ENCODE measurements around the gene TMEM51.

TMEM51 gene

GRCh38 chr1:15212954-15213291 lies 59.4 kb downstream of the TMEM51 start:
- H3K9me2 ChIP-seq (replicated peaks; ENCODE audit: control insufficient read depth, low read length): no peaks in the 10 kb centered on the region
- H3K36me3 ChIP-seq (ENCODE audit: control insufficient read depth, low read length): no peaks in the 10 kb centered on the region
- H3K27ac ChIP-seq (ENCODE audit: low read depth, low read length): no peak overlapping the region
- H3K4me1 ChIP-seq (ENCODE audit: control insufficient read depth, low read length): no peaks in the 10 kb centered on the region
- H3K9me3 ChIP-seq (ENCODE audit: control insufficient read depth, insufficient read depth, low read length): no peaks in the 10 kb centered on the region
- H3K79me2 ChIP-seq (ENCODE audit: control insufficient read depth, low read length): no peaks in the 10 kb centered on the region
- H3F3A ChIP-seq (ENCODE audit: control insufficient read depth, insufficient read depth): no peaks in the 10 kb centered on the region
- no peak overlapping the region for H3K4me2 ChIP-seq (ENCODE audit: low read length)
- H4K20me1 ChIP-seq (ENCODE audit: control insufficient read depth, insufficient read depth, low read depth, low read length): no peaks in the 10 kb centered on the region
- no peak overlapping the region for H3K4me3 ChIP-seq (ENCODE audit: low read length)
- no peak for TF ChIP-seq CTCF (IDR thresholded peaks at IDR 0.05; ENCODE audit: low read depth, low read length, poor library complexity, severe bottlenecking)
- no peak for TF ChIP-seq EZH2phosphoT487 (IDR thresholded peaks at IDR 0.05; ENCODE audit: borderline replicate concordance, low read length)
- peaks cover 4% of the 10 kb centered on the region; the same call in 1 of the 2 replicates for H3K27me3 ChIP-seq (ENCODE audit: control insufficient read depth, low read length)

GRCh38 chr1:15213341-15213821 lies 59.8 kb downstream of the TMEM51 start:
- H3K4me2 ChIP-seq (ENCODE audit: low read length): no peak overlapping the region
- H3K27ac ChIP-seq (ENCODE audit: low read depth, low read length): no peak overlapping the region

GRCh38 chr1:15214527-15214926 lies 61.0 kb downstream of the TMEM51 start:
- no peaks in the 10 kb centered on the region for H3K4me1 ChIP-seq (ENCODE audit: control insufficient read depth, low read length)
- H3K79me2 ChIP-seq (ENCODE audit: control insufficient read depth, low read length): no peaks in the 10 kb centered on the region
- no peaks in the 10 kb centered on the region for H3K9me3 ChIP-seq (ENCODE audit: control insufficient read depth, insufficient read depth, low read length)
- no peak overlapping the region for H3K4me2 ChIP-seq (ENCODE audit: low read length)
- H3K27me3 ChIP-seq (ENCODE audit: control insufficient read depth, low read length): peaks cover 4% of the 10 kb centered on the region; the same call in 1 of the 2 replicates
- no peaks in the 10 kb centered on the region for H3K9me2 ChIP-seq (replicated peaks; ENCODE audit: control insufficient read depth, low read length)
- H3F3A ChIP-seq (ENCODE audit: control insufficient read depth, insufficient read depth): no peaks in the 10 kb centered on the region
- no peaks in the 10 kb centered on the region for H3K36me3 ChIP-seq (ENCODE audit: control insufficient read depth, low read length)
- H3K27ac ChIP-seq (ENCODE audit: low read depth, low read length): no peak overlapping the region
- H4K20me1 ChIP-seq (ENCODE audit: control insufficient read depth, insufficient read depth, low read depth, low read length): no peaks in the 10 kb centered on the region
- TF ChIP-seq CTCF (IDR thresholded peaks at IDR 0.05; ENCODE audit: low read depth, low read length, poor library complexity, severe bottlenecking): no peak
- no peak for TF ChIP-seq EZH2phosphoT487 (IDR thresholded peaks at IDR 0.05; ENCODE audit: borderline replicate concordance, low read length)
- no peak overlapping the region for H3K4me3 ChIP-seq (ENCODE audit: low read length)

More at GRCh38 chr1:15213341-15213821, 59.8 kb downstream of the TMEM51 start:
- no peaks in the 10 kb centered on the region for H3F3A ChIP-seq (ENCODE audit: control insufficient read depth, insufficient read depth)
- H3K4me1 ChIP-seq (ENCODE audit: control insufficient read depth, low read length): no peaks in the 10 kb centered on the region
- H3K27me3 ChIP-seq (ENCODE audit: control insufficient read depth, low read length): peaks cover 4% of the 10 kb centered on the region; the same call in 1 of the 2 replicates
- no peak for TF ChIP-seq EZH2phosphoT487 (IDR thresholded peaks at IDR 0.05; ENCODE audit: borderline replicate concordance, low read length)
- TF ChIP-seq CTCF (IDR thresholded peaks at IDR 0.05; ENCODE audit: low read depth, low read length, poor library complexity, severe bottlenecking): no peak
- no peak overlapping the region for H3K4me3 ChIP-seq (ENCODE audit: low read length)
- H3K9me3 ChIP-seq (ENCODE audit: control insufficient read depth, insufficient read depth, low read length): no peaks in the 10 kb centered on the region
- H3K9me2 ChIP-seq (replicated peaks; ENCODE audit: control insufficient read depth, low read length): no peaks in the 10 kb centered on the region
- no peaks in the 10 kb centered on the region for H3K36me3 ChIP-seq (ENCODE audit: control insufficient read depth, low read length)
- H3K79me2 ChIP-seq (ENCODE audit: control insufficient read depth, low read length): no peaks in the 10 kb centered on the region
- H4K20me1 ChIP-seq (ENCODE audit: control insufficient read depth, insufficient read depth, low read depth, low read length): no peaks in the 10 kb centered on the region

Data from DOHH2 (cell line).